OCI-M1 (cell line): ENCODE data around the gene FHIT.
A peak's percentile ranks its signal among the peaks of the same experiment; 100 is the strongest.

ENCODE experiments used
- DNase-seq: peaks from one replicate; lab custom pipeline; 2025; lab: John Stamatoyannopoulos, UW

The FHIT gene

GRCh38 chr3:60160822-60161748 is 1090.2 kb downstream of the FHIT start:
- no peak for DNase-seq

DNA sequence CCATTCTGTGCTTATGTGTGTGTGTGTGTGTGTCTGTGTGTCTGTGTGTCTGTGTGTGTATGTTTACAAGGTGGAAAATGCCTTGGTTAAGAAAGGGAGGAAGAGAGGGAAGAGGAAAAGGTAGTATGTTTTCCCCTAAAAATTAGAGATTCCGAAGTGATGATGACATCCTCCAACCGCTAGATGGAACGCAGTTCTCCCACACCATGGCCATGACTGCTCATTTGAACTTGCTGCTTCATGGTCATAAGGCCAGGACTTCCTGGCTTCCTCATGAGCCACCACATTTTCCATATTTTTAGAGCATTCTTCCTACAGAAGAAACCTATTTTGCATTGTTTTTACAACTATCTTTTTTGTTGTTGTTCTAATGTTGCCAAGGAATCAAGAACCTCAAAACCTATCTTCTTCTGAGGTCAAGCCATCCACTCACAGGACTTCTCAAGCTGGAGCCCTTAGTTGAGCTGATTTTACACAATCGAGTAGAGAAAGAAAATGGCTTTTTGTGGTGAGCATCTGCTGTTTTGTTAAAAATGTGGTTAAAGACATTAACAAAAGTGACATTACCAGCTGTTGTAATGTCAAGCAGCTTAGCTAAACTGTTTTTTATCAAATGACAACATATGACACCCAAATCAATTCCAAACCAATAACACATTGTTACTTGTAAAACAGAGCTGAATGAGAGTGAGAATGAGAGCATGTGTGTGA is 1091.0 kb downstream of the FHIT start:
- no peak for DNase-seq

- DNase-seq: no peak
Observed at GRCh38 chr3:60158035-60158434, 1093.2 kb downstream of the FHIT start.

DNA sequence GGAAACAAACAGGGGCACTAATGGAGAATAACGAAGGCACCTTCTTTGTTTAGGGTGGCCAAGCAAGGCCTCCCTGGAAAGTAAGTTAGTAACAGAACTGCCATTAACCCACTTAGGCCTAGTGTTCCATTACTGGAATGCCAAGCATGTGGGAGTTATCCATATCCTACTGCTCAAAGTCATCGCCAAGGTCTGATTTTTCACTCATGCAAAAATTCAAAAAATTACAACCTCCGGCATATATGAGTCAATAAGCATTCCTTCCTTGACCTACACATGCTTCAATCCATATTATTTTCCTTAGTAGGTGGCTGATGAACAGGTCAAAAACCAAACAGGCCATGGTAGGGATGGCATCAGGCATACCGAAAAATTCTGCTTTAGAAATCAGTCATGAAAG is 1097.2 kb downstream of the FHIT start:
- no peak for DNase-seq

GRCh38 chr3:60153221-60153999 is 1097.8 kb downstream of the FHIT start:
- DNase-seq: no peak

DNA sequence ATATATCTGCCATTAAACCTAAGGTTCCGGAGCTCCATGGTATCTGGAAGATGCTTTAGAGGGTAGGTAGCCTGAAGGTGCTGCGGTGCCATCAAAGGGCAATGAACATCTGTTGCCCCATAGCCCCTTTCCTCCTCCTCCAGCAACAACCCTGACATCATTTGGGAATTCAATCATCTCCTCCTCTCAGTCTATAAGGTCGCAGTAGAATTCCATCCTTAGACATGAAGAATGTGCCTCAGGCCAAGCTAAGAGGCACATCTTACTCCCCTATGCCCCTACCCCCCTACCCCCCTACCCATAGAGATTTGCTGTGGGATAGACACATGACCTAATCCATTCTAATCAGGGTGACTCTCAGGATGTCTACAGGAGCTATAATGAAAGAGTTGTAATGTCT is 1101.8 kb downstream of the FHIT start:
- no peak for DNase-seq

- DNase-seq: no peak
Observed at GRCh38 chr3:60147249-60147950, 1103.9 kb downstream of the FHIT start.

DNA sequence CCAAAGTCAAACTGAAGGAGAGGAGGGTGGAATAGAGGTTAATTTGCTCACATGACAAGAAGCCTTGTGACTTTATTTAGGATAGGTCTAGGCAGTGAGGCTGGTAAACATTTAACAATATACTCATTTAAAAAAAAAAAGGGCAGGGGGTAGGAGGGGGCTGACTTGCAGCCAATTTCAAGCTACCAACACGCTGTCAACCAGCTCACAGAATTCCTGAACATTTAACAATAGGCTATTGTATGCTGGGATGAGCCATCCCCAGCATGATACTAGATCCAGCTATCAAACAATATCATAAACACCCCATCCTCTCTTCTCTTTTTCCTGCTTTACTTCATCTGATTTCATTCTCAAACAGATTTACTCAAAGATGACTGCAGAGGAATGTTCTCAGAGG is 1105.1 kb downstream of the FHIT start:
- DNase-seq: no peak

GRCh38 chr3:60144071-60144470 is 1107.2 kb downstream of the FHIT start:
- no peak for DNase-seq

DNA sequence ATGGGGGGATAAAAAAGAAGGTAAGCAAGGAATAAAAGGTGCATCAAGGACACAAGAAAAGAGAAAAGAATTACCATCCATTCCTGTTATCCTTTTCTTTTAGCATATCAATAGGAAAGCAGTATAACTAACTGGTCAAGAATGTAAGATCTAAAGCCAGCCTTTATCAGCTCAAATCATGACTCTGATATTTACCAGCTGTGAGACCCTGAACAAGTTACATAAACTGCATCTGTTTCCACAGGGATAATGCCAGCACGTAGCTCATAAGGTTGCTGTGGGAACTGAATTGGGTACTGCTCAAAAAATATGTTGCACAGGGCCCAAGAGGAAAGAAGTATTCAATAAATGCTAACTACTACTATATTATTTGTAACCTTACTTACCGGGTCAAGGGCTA is 1109.2 kb downstream of the FHIT start:
- DNase-seq: no peak

GRCh38 chr3:60140160-60140559 is 1111.1 kb downstream of the FHIT start:
- DNase-seq: peak; percentile 1

GRCh38 chr3:60136601-60137000 is 1114.7 kb downstream of the FHIT start:
- no peak for DNase-seq

DNA sequence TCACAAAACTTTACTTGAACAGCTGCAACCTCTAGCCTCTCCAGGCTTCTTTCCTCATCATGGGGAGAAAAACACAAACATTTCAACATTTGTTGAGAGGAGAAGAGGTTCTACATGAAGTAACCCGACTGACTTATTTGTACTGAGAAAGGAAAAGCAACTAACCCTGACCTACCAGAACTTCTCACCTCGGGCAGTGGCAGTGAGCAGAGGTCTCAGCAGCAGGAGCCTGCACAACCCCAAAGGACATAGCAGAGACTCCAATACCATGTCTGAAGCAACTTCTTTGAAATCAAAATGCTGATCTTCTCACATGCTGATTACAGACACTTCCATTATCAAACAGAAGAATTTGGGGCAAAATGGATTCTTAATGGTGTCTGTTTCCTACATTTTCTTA is 1115.8 kb downstream of the FHIT start:
- no peak for DNase-seq

DNA sequence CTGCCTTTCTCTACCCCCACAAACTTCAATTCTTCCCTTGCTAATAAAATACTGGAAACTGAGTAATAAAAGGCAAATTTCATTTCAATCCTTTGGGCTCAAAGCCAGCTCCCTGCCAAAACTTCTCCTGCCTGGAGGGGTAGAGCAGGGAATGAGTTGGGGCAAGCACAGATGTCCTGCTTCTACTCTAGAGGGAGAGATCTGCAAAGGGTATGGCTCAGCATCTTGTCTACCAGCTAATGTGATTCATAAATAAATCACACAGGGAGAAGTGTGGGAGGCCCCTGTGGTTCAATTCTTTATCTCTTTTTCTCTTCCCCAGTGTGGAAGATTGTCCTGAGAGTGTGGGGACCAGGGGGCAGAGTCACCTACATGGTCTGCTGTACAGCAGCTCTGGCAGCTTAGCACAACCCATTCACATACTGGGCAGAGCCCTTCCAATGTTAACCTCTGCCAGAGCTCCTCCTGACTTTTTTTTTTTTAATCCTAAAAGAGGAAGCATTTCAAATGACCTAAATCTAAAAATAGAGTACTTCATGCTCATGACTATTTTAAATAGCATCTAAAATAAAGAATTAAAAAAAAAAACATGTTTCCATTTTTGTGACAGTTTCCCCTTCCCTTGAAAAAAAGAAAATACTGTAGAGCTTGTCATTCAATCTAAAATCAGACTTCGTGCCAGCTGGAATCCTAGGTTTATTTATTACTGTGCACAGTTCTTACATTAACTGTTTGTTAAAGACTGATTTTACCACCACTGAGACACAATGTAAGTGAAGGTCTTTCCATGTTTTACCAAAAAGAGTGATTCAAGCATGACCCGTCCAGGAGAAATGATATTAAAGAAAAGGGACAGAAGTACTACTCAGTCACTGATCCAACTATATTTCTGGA is 1117.7 kb downstream of the FHIT start:
- peak; percentile 19 for DNase-seq

GRCh38 chr3:60131618-60132017 is 1119.6 kb downstream of the FHIT start:
- DNase-seq: peak; percentile 2

GRCh38 chr3:60126511-60127304 is 1124.5 kb downstream of the FHIT start:
- no peak for DNase-seq

GRCh38 chr3:60125686-60126085 is 1125.6 kb downstream of the FHIT start:
- DNase-seq: no peak

GRCh38 chr3:60120245-60120644 is 1131.0 kb downstream of the FHIT start:
- DNase-seq: no peak

DNA sequence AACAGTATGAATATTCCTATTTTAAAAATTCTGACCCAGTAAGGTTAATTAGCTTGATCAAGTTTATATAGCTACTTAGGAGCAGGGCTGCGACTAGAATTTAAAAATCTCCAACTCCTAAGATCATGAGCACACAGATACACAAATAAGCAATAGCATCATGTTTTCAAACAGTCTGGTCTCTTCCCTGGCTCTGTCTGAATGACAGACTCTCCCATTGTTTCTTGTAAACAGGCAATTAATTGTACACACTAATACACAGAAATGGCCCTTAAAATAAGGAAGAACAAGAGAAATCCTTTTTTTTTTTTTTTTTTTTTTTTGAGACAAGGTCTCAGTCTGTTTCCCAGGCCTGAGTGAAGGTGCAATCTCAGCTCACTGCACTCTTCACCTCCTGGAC is 1137.1 kb downstream of the FHIT start:
- no peak for DNase-seq

DNA sequence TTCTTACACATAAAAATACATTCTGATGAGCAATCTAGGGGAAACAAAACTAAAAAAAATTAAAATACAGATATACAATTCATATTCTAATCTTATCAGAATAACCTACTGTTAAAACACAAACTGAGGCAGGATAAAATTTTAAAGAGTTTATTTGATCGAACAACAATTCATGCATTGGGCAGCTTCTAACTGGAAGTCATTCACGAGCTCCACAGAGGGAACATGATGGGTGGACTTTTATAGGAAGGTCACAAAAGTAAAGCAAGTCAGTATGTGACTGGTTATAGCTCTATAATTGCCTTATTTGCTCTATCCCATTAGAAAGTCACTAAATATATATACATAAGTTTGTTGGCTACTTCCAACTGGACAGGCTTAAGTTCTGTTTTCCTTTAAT is 1144.0 kb downstream of the FHIT start:
- no peak for DNase-seq
